Thoracic aorta (tissue), 2 donors: ENCODE data around the gene C13orf46. TPM values are rescaled to one million over a fixed set of nuclear protein-coding genes. Genes with fewer than 3 reads are reported as not detected.

Experiments used
- ATAC-seq: fragments of 150-250 bp; one replicate; pipeline ENCODE4 v1.8.0; 2017; ENCODE audit warnings: low read depth; ENCODE audit not compliant: insufficient number of reproducible peaks, low FRiP score
- DNase-seq: peaks from one replicate; pipeline ENCODE4 v3.0.0-alpha.2; 2020; ENCODE audit warnings: low spot score
- H3K27ac ChIP-seq, 2 donors: fragments of 200-600 bp; sonication (generic); 1 replicate in 1 of 2; 2 replicates in 1 of 2; pipeline ENCODE4 v1.5.1; 2016; ENCODE audit warnings: mild to moderate bottlenecking in 2 of 2, moderate library complexity in 2 of 2
- H3K27me3 ChIP-seq: fragments of 200-600 bp; sonication (generic); replicated peaks from 2 replicates; pipeline ENCODE4 v1.6.0; 2016; ENCODE audit warnings: mild to moderate bottlenecking; ENCODE audit not compliant: insufficient read depth
- H3K36me3 ChIP-seq: fragments of 200-600 bp; sonication (generic); one replicate; pipeline ENCODE4 v1.5.1; 2016
- H3K4me1 ChIP-seq, 2 donors: fragments of 200-600 bp; sonication (generic); 1 replicate in 1 of 2; 2 replicates in 1 of 2; pipeline versions ENCODE4 v1.5.1 to v1.6.0; 2016; ENCODE audit warnings: low read depth in 2 of 2, mild to moderate bottlenecking in 1 of 2; ENCODE audit not compliant: control insufficient read depth in 1 of 2
- H3K4me3 ChIP-seq: fragments of 200-600 bp; sonication (generic); 2 replicates; pipeline ENCODE4 v1.5.1; 2016; ENCODE audit warnings: mild to moderate bottlenecking
- H3K9me3 ChIP-seq: fragments of 200-600 bp; sonication (generic); 2 replicates; pipeline ENCODE4 v1.5.1; 2016
- total RNA-seq, 2 donors: library from RNA; depleted of rRNA; stranded (reverse); fragments of >200 nt; gene quantifications; one replicate each; pipeline versions ENCODE4 v1.1.0 to v1.2.3, GENCODE V29; 2016
- TF ChIP-seq, protein P1 (sequence below): fragments of 200-600 bp; sonication (generic); IDR thresholded peaks from one replicate; pipeline ENCODE4 v1.5.1; 2019; ENCODE audit warnings: antibody characterized with exemption

Gene C13orf46
- total RNA-seq, 2 donors from 2014 or later, result 1.1 TPM

DNA sequence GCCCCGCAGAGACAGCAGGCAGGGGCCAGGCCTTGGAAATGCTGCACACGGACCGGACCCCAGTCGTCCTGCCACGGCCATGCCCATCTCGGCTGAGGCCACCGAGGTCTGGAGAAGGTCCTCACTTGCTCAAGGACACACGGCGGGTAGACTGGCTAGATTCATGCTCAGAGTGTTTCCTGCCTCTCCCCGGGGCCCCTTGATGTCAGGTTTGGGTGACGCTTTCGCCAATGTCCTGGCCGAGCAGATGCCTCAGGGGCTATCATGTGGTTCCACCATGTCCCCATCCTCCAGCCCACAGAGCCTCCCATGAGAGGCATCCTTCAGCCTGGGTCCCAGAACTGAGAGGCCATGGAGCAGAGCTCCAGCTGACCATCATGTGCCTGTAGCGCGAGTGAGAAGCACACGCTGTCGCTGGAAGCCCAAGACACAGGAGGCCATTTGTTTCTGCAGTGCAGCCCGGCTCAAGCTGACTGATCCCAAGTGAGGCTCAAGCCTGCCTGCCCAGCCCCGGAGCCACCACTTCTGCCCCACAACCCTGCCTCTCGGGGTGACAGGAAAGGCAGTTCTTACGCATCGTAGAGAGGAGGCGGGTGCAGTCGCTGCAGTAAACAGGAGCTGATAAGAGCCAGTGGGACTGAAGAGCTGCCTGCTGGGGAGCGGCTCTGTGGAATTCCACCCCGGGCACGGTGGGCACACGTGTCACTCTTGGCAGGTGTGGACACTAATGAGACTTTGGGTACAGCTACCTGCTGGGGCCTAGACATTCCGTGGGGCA, 56.1 kb downstream of the C13orf46 start:
- Histone ChIP-seq H3K4me3 (no peak overlapping the region), H3K36me3 (no peaks in the 10 kb centered on the region), H3K27ac (no peak overlapping the region), H3K27me3 (no peaks in the 10 kb centered on the region), H3K4me1 (peaks cover 0 to 8% of the 10 kb centered on the region in 2 donors), H3K9me3 (peaks cover 3% of the 10 kb centered on the region)
- DNase-seq (no peak), ATAC-seq (no peak)
- TF ChIP-seq, protein P1, sequence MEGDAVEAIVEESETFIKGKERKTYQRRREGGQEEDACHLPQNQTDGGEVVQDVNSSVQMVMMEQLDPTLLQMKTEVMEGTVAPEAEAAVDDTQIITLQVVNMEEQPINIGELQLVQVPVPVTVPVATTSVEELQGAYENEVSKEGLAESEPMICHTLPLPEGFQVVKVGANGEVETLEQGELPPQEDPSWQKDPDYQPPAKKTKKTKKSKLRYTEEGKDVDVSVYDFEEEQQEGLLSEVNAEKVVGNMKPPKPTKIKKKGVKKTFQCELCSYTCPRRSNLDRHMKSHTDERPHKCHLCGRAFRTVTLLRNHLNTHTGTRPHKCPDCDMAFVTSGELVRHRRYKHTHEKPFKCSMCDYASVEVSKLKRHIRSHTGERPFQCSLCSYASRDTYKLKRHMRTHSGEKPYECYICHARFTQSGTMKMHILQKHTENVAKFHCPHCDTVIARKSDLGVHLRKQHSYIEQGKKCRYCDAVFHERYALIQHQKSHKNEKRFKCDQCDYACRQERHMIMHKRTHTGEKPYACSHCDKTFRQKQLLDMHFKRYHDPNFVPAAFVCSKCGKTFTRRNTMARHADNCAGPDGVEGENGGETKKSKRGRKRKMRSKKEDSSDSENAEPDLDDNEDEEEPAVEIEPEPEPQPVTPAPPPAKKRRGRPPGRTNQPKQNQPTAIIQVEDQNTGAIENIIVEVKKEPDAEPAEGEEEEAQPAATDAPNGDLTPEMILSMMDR, result no peak

DNA sequence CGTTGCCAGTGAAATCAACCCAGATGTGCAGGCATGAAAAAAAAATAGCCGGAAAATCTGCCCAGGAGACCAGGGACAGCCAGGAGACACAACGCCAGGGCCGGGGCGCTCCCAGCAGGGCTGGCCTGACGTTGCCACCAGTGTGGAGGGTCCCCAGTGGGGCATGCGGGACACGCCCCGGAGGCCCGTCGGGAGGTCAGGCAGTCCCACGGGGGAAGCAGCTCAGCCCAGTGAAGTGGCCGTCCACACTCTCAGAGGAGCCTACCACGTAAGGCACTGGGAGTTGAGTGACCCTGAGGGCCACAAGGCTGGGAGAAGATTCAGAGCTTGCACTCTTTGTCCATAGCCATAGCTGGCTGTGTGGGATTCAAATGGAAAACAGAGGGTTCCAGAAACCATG, 56.8 kb downstream of the C13orf46 start:
- no peak overlapping the region for H3K27ac ChIP-seq
- ATAC-seq, result no peak

DNA sequence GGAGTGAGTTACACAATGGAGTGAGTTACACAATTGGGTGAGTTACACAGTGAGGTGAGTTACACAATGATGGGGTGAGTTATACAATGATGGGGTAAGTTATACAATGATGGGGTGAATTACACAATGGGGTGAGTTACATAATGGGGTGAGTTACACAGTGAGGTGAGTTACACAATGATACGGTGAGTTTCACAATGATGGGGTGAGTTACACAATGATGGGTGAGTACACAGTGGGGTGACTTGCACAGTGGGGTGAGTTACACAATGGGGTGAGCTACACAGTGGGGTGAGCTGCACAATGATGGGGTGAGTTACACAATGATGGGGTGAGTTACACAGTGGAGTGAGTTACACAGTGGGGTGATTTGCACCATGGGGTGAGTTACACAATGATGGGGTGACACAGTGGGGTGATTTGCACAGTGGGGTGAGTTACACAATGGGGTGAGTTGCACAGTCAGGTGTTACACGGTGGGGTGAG, 57.5 kb downstream of the C13orf46 start:
- ATAC-seq, result no peak
- Histone ChIP-seq H3K9me3 (no peaks in the 10 kb centered on the region), H3K27ac (no peak overlapping the region), H3K4me3 (no peak overlapping the region), H3K4me1 (no peaks in the 10 kb centered on the region), H3K27me3 (no peaks in the 10 kb centered on the region), H3K36me3 (no peaks in the 10 kb centered on the region)
- TF ChIP-seq, protein P1, result no peak
- no peak for DNase-seq

More for the DNA sequence above, 56.8 kb downstream of the C13orf46 start:
- Histone ChIP-seq H3K27me3 (no peaks in the 10 kb centered on the region), H3K9me3 (peaks cover 3% of the 10 kb centered on the region), H3K4me3 (no peak overlapping the region), H3K36me3 (no peaks in the 10 kb centered on the region), H3K4me1 (peaks cover 0 to 1% of the 10 kb centered on the region in 2 donors)
- TF ChIP-seq, protein P1, result no peak
- DNase-seq, result no peak

DNA sequence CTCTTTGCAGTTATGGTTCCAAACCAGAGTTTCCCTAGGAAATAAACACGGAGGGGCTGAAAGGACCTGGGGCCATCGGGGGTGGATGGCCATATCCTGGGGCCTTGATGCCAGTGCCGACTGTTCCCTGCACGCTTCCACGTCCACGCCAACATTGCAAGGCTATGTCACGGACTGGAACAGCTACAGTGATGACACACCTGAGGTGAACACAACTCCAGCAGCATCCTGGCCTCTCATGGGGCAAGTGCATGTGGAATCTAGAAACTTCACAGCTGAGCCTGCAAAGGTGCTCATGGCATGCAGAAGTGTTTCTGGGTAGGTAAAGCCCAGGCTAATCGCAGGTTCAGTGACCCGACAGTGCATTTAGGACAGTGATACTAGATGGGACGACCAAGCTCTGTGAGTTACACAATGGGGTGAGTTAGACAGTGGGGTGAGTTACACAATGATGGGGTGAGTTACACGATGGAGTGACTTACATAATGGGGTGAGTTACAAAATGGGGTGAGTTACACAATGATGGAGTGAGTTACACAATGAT, 58.0 kb downstream of the C13orf46 start:
- Histone ChIP-seq H3K36me3 (no peaks in the 10 kb centered on the region), H3K27ac (no peak overlapping the region), H3K4me1 (no peaks in the 10 kb centered on the region), H3K27me3 (no peaks in the 10 kb centered on the region), H3K9me3 (no peaks in the 10 kb centered on the region), H3K4me3 (no peak overlapping the region)
- TF ChIP-seq, protein P1, result no peak
- no peak for DNase-seq
- ATAC-seq, result no peak

DNA sequence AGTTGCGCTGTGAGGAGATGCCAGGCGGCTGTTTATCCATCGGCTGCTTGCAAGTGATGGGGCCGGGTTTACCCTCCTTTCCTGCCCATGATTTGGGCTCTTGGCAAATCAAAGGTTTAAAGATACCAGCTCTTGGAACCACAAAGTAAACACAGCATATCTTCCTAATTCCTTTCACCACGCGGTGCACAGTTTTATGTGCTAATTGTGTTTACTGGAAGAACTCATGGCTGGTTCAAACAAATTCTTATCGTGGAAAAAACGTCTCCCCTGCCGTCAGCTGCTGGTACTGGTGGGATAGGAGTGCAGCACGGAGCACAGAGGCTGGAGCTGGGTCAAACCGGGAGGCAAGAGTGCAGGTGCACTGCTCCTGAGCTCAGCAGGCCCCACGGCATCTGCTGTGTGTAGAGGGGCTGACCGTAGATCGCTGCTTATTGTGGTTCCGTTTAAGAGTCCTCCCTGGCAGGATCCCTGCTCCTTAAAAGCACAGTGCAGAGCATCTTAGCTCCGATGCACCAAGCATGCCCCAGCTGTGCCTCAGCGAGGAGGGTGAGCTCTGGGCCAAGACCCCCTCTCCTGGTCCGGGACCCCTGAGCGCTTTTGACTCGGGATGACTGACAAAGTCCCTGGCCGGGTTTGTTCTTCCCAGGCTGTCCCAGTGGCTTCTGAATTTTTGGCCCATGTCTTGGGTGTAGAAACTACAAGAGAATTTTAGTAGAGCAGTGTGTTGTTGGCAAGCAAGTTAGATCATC, 58.7 kb downstream of the C13orf46 start:
- H3K27ac ChIP-seq, result no peak overlapping the region
- no peak overlapping the region for H3K4me3 ChIP-seq
- DNase-seq, result no peak
- TF ChIP-seq, protein P1, result no peak
- no peaks in the 10 kb centered on the region for H3K27me3 ChIP-seq
- H3K9me3 ChIP-seq, result no peaks in the 10 kb centered on the region
- ATAC-seq, result no peak
- H3K4me1 ChIP-seq, result no peaks in the 10 kb centered on the region
- H3K36me3 ChIP-seq, result no peaks in the 10 kb centered on the region
